ENCODE data around the gene ANGPTL3. TPM values are rescaled to one million over a fixed set of nuclear protein-coding genes. Genes with fewer than 3 reads are reported as not detected.

The ANGPTL3 gene
- total and polyA plus RNA-seq, 10 donors: not detected

GRCh38 chr1:62654744-62655143 lies 57.4 kb downstream of the ANGPTL3 start:
- no peak for DNase-seq
- no peak overlapping the region for H3K4me3 ChIP-seq
- intact Hi-C loops (cut with DNase I; ENCODE audit: low total_unique reads): no loop called here
- H3K4me1 ChIP-seq: peaks cover 0 to 4% (median 0%) of the 10 kb centered on the region in 6 donors
- H3K27ac ChIP-seq: no peak overlapping the region
- H3K36me3 ChIP-seq: peaks cover 0 to 17% (median 0%) of the 10 kb centered on the region in 6 donors
- H3K9me3 ChIP-seq: no peaks in the 10 kb centered on the region
- no peak for TF ChIP-seq POLR2A (IDR thresholded peaks at IDR 0.05)
- no peak for TF ChIP-seq CTCF (IDR thresholded peaks at IDR 0.05 in 8 of 11, conservative IDR thresholded peaks at IDR 0.05 in 3 of 11)
- no peak for TF ChIP-seq POLR2AphosphoS5 (IDR thresholded peaks at IDR 0.05)
- H3K27me3 ChIP-seq (replicated peaks in 1 of 7): no peaks in the 10 kb centered on the region
- WGBS, 5 donors: 88 to 97% (median 93%) methylated on average over 1 of the region's 1 CpG

Other genes starting within 250 kb of the ANGPTL3 start
- 10 to 100 TPM; 24.6 to 29.6 (median 26.4) TPM for gene USP1, start 160.5 kb upstream of the ANGPTL3 start, total RNA-seq
- gene USP1, start 160.5 kb upstream of the ANGPTL3 start, polyA plus RNA-seq: 10 to 100 TPM in 2 of 3 donors, 1 to 10 TPM in 1; 9.2 to 16.7 (median 13.5) TPM
- gene DOCK7, start 90.9 kb downstream of the ANGPTL3 start, total RNA-seq: 10 to 100 TPM; 25.2 to 48.3 (median 34.3) TPM
- 1 to 10 TPM; 3.3 to 7.5 (median 3.4) TPM for gene DOCK7, start 90.9 kb downstream of the ANGPTL3 start, polyA plus RNA-seq
- gene ATG4C, start 186.6 kb downstream of the ANGPTL3 start, total RNA-seq: 10 to 100 TPM; 15.2 to 24.1 (median 18.8) TPM
- gene ATG4C, start 186.6 kb downstream of the ANGPTL3 start, polyA plus RNA-seq: 10 to 100 TPM in 2 of 3 donors, 1 to 10 TPM in 1; 9.3 to 15.6 (median 15.3) TPM

Data from spleen (tissue), 11 donors.